Smooth muscle cell (in vitro differentiated cells): ENCODE results near the gene MZT2A. TPM values are rescaled to one million over a fixed set of nuclear protein-coding genes. Genes with fewer than 3 reads are reported as not detected.
"Not testable (repeated sequence)": the region's sequence is repeated elsewhere in the genome, so short reads cannot be mapped to it uniquely, and the experiment has no call there.

ENCODE experiments used
- DNase-seq: peaks from one replicate; lab custom pipeline; 2025; ENCODE audit not compliant: unreplicated experiment; lab: John Stamatoyannopoulos, UW
- H2AFZ ChIP-seq: fragments of 200-600 bp; sonication (generic); 2 replicates; pipeline ENCODE4 v1.6.0; 2016; ENCODE audit warnings: antibody characterized with exemption, low read depth, mild to moderate bottlenecking
- H3F3A ChIP-seq: fragments of 200-600 bp; sonication (generic); 2 replicates; pipeline ENCODE4 v1.6.0; 2017; ENCODE audit warnings: antibody characterized with exemption, low read depth
- H3K27ac ChIP-seq: fragments of 200-600 bp; sonication (generic); 2 replicates; pipeline ENCODE4 v1.5.1; 2016; ENCODE audit warnings: low read depth, mild to moderate bottlenecking
- H3K27me3 ChIP-seq: fragments of 200-600 bp; sonication (generic); 2 replicates; pipeline ENCODE4 v1.6.1; 2016; ENCODE audit warnings: low read depth, mild to moderate bottlenecking
- H3K36me3 ChIP-seq: fragments of 200-600 bp; sonication (generic); 2 replicates; pipeline ENCODE4 v1.5.1; 2016; ENCODE audit warnings: low read depth
- H3K4me1 ChIP-seq: fragments of 200-600 bp; sonication (generic); 2 replicates; pipeline ENCODE4 v1.5.1; 2016; ENCODE audit warnings: low read depth
- H3K4me2 ChIP-seq: fragments of 200-600 bp; sonication (generic); 2 replicates; pipeline ENCODE4 v1.6.0; 2016; ENCODE audit warnings: mild to moderate bottlenecking
- H3K4me3 ChIP-seq: fragments of 200-600 bp; sonication (generic); 2 replicates; pipeline ENCODE4 v1.5.1; 2016; ENCODE audit warnings: mild to moderate bottlenecking
- H3K79me2 ChIP-seq: fragments of 200-600 bp; sonication (generic); 2 replicates; pipeline ENCODE4 v1.6.0; 2016; ENCODE audit warnings: low read depth, mild to moderate bottlenecking
- H3K9ac ChIP-seq: fragments of 200-600 bp; sonication (generic); 2 replicates; pipeline ENCODE4 v1.6.0; 2016; ENCODE audit warnings: low read depth
- H3K9me3 ChIP-seq: fragments of 200-600 bp; sonication (generic); replicated peaks from 2 replicates; pipeline ENCODE4 v1.5.1; 2016; ENCODE audit warnings: low read depth
- H4K20me1 ChIP-seq: fragments of 200-600 bp; sonication (generic); 2 replicates; pipeline ENCODE4 v1.6.0; 2016; ENCODE audit warnings: low read depth
- CTCF ChIP-seq: fragments of 200-600 bp; sonication (generic); IDR thresholded peaks from 2 replicates; pipeline ENCODE4 v1.5.1; 2017; ENCODE audit warnings: borderline replicate concordance, mild to moderate bottlenecking, antibody characterized with exemption; ENCODE audit not compliant: insufficient read depth, poor library complexity, severe bottlenecking
- WGBS: methylation state at CpG from one replicate; pipeline ENCODE4 v1.1.7; 2016; ENCODE audit warnings: low lambda C conversion rate; 5-methylcytosine and 5-hydroxymethylcytosine counted together
- polyA plus RNA-seq: library from polyadenylated mRNA; unstranded; fragments of >200 nt; fragmentation: Nextera tagmentation; extraction: Ambion mirVana; gene quantifications from 2 replicates; pipeline ENCODE4 v1.2.1, GENCODE V29; 2016
- total RNA-seq: library from RNA; depleted of rRNA; stranded (reverse); fragments of >200 nt; gene quantifications from 2 replicates; pipeline ENCODE4 v1.2.3, GENCODE V29; 2014

MZT2A gene
- total and polyA plus RNA-seq, 2 experiments from 2014 or later, result 85.1 to 137 TPM

GRCh38 chr2:131519466-131519865 is 27.3 kb upstream of the MZT2A start:
- WGBS, result 98% methylated on average over 15 of the region's 15 CpGs
- Histone ChIP-seq H3K27me3 (no peaks in the 10 kb centered on the region), H3K9ac (no peak overlapping the region), H4K20me1 (no peaks in the 10 kb centered on the region), H3K36me3 (no peaks in the 10 kb centered on the region), H3K4me3 (no peak overlapping the region), H2AFZ (no peak overlapping the region), H3K4me2 (no peak overlapping the region), H3K79me2 (no peaks in the 10 kb centered on the region), H3K4me1 (no peaks in the 10 kb centered on the region), H3K9me3 (no peaks in the 10 kb centered on the region), H3K27ac (no peak overlapping the region), H3F3A (no peaks in the 10 kb centered on the region)
- TF ChIP-seq CTCF, result no peak
- no peak for DNase-seq

GRCh38 chr2:131518531-131518930 is 26.3 kb upstream of the MZT2A start:
- WGBS, result over 99% methylated on average over 10 of the region's 11 CpGs
- H2AFZ ChIP-seq, result not testable (repeated sequence)

GRCh38 chr2:131517856-131518255 is 25.7 kb upstream of the MZT2A start:
- not testable (repeated sequence) for H3K9me3 ChIP-seq, H3K27me3 ChIP-seq, H3K9ac ChIP-seq, H2AFZ ChIP-seq, H3K4me2 ChIP-seq, H3K4me1 ChIP-seq, DNase-seq, H3K79me2 ChIP-seq, H4K20me1 ChIP-seq, H3F3A ChIP-seq, H3K4me3 ChIP-seq, H3K36me3 ChIP-seq, H3K27ac ChIP-seq
- 95% methylated on average over 16 of the region's 16 CpGs for WGBS

More at GRCh38 chr2:131518531-131518930, 26.3 kb upstream of the MZT2A start:
- H3K4me1 ChIP-seq, H3K9ac ChIP-seq, H3K79me2 ChIP-seq, H3K27me3 ChIP-seq, H3K36me3 ChIP-seq, H3F3A ChIP-seq, H3K4me2 ChIP-seq, H3K9me3 ChIP-seq, H3K4me3 ChIP-seq, DNase-seq, H3K27ac ChIP-seq, H4K20me1 ChIP-seq: not testable (repeated sequence)

- Histone ChIP-seq H3K27ac (no peak overlapping the region), H3K9ac (no peak overlapping the region), H3K27me3 (no peaks in the 10 kb centered on the region), H3K4me1 (no peaks in the 10 kb centered on the region), H4K20me1 (no peaks in the 10 kb centered on the region), H3K36me3 (no peaks in the 10 kb centered on the region), H3K79me2 (no peaks in the 10 kb centered on the region), H3K4me3 (no peak overlapping the region), H3K4me2 (no peak overlapping the region), H3K9me3 (no peaks in the 10 kb centered on the region), H3F3A (no peaks in the 10 kb centered on the region), H2AFZ (no peak overlapping the region)
- TF ChIP-seq CTCF, result no peak
- no peak for DNase-seq
- WGBS, result 97% methylated on average over 17 of the region's 17 CpGs
Measured at GRCh38 chr2:131517106-131517831, 25.1 kb upstream of the MZT2A start.

- not testable (repeated sequence) for DNase-seq, H2AFZ ChIP-seq, H3K4me1 ChIP-seq, H3K79me2 ChIP-seq, H3K9me3 ChIP-seq, H4K20me1 ChIP-seq, H3K4me2 ChIP-seq, H3F3A ChIP-seq, H3K27me3 ChIP-seq, H3K9ac ChIP-seq, H3K36me3 ChIP-seq, H3K27ac ChIP-seq, H3K4me3 ChIP-seq
- WGBS, result 91% methylated on average over 11 of the region's 11 CpGs
Measured at GRCh38 chr2:131516621-131517020, 24.4 kb upstream of the MZT2A start.
